GM19324 (cell line): ENCODE results near the gene AP3B1.

Experiments
- ATAC-seq: cut with Tn5 transposase; IDR thresholded peaks from one replicate; pipeline ENCODE4 v1.9.1; 2021; ENCODE audit warnings: mild to moderate bottlenecking, moderate library complexity; ENCODE audit not compliant: unreplicated experiment, low FRiP score

AP3B1 gene

DNA sequence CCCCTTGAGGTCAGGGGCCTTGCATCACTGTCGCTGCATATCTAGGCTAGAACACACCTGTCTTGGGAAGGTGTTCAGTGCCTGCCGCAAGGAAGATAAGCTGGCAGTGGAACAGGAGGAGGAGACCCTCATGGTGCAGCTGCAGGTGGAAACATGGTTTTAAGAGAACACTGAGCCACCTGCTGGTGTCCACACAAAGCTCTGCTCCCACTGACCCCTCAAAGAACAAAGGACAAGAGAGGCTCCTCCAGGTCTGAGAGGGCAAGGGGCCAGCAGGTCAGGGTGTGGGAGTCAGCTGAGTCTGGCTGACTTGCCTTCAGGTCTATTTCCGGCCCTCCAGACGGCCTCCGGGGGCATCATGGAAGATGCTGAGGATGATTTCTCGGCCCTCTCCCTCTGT, 308.2 kb downstream of the AP3B1 start:
- ATAC-seq: no peak

DNA sequence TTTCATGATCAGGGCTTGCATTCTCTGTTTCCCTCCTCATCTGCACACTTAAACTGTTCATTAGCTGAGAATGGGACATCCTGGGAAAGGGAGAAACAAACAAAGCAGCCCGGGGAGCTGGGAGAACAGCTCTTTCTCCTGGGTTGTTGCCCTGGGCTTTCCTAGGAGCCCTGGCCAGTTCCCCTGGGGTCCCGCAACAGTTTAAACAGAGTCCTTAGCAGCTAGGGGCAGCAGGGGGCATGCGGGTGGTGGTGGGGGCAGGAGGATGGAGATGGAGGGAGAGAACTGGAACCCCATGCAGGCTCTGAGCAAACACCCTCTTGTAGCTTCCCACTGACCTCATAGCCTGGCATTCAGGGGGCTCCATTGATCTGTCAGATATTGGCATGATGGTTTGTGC, 309.3 kb downstream of the AP3B1 start:
- no peak for ATAC-seq

DNA sequence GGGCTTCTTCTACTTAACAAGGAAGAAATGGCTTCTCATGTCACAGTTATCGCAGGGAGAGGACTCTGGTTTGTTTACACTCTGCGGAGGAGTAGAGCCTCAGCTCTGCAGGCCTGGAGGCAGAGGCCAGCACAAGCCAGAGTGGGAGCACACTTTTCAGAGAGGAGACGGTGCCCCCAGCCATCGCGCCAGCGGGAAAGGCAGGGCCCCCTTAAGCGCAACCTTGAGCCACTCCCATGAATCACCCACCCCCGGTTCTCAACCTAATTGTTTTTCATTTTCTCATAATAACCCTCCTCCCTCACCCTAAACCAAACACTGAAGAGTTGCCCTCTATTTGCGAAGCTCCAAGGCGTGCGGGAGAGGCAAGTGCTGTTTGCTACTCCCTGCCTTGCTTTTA, 309.9 kb downstream of the AP3B1 start:
- ATAC-seq: no peak

DNA sequence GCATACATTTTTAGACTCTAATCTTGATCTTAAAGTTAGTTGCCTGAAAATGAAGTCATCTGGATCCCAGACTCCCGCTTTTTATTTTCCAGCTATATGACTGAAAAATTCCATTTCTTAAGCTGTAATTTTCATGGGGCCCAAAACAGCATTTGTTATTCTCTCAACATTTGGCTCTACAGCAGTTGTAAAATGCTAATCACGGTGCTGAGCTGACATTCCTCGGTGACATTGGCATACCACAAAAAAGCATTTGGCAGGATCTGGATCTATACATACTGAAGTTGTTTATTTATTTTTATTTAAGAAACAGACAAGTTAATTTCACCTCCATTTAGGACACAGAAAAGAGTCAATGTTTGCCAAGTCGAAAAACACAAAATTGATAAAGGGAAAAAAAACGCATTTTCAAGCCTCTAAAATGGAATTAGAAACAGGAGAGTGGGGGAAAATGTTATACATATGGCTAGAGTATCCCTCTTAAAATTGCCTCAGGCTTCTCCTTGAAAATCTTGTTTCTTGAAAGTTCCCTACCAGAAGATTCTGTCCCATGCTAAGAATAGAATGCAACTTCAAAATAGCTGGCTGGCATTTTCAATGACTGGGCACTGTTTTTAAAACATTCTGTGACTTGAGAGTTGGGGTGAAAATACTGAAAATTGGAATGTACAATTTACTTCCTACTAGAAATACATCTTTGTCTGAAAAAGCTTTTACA, 310.9 kb downstream of the AP3B1 start:
- ATAC-seq: no peak

DNA sequence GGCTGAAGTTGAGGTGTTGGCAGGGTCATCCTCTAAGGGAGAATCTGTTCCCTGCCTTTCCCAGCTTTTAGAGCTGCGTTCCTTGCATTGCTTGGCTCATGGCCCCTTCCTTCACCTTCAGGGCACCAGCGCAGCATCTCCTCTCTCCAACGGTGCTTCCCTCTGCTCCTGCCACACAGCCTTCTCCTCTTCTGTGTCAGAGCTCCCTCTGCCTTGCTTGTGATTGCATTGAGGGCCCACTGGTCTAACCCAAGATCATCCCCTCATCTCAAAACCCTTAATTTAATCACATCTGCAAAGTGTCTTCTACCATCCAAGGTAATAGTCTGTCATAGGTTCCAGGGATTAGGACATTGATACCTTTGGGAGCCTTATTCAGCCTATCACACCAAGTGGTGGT, 312.7 kb downstream of the AP3B1 start:
- ATAC-seq: no peak

DNA sequence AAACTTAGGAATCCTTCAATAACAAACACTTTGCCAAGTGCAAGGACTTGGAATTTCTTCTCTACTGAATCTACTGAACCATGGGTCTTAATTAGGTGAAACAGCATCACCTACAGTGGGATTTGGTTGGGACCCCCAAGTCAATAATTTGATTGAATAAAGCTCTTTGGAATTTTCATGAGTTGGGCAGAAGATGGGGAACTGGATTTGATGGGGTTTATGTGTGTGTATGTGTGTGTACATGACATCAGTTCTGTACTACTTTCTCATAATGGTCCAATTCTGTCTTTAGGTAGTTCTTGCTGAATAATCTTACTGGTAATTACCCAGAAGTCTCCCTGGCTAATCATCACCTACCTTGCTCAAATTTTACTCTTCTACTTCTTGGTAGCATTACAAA, 319.9 kb downstream of the AP3B1 start:
- ATAC-seq: no peak

DNA sequence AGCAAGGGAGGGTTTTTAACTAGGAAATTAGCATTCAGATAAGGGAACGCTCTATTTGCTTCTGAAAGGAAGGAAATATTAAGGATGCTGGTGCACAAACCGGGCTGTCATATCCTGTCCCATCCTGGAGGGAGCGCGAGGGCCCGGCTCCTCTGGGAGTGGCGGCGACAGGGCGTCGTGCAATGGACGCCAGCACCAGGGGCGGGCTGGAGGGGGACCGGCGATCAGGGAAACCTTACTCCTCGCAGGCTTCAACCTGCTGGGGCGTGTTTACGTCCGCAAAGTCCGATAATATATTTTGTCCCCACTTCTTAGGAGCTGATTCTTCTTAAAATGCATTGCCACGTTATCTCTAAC, 321.3 kb downstream of the AP3B1 start:
- ATAC-seq: no peak

DNA sequence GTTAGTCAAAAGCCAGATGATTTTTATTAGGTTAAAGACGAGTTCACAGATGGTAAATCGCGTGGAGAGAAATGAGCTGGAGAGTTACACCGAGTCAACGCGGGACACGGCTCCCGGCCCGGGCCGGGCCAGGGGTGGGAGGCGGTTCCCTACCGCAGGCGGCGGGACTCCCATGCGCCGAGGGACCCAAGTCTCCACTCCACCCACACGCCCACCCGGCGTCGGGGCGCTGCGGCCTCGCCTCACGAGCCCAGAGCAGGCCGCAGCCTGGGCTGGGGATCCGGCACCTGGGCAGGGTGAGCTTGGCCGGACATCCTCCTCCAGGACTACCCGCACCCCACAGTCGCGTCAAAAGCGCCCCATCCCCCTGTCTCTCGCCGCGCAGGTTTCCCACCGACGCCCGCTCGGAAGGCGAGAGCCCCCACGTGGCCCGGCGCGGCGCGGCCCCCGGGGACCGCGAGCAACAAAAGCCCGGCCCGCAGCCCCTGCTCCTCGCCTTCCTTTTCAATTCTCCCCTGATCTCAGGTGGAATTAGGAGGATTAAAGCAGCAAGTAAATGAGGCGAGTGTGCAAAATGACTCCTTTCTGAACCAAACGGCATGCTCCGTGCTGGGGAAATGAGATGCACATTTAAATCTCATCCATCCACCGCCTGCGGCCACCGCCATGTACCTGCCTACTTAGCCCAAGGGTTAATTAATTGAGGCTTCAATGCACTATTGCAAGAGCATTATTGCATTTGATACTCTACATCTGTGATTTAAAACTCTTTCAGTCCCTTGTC, 321.8 kb downstream of the AP3B1 start:
- ATAC-seq: peak; percentile 69

DNA sequence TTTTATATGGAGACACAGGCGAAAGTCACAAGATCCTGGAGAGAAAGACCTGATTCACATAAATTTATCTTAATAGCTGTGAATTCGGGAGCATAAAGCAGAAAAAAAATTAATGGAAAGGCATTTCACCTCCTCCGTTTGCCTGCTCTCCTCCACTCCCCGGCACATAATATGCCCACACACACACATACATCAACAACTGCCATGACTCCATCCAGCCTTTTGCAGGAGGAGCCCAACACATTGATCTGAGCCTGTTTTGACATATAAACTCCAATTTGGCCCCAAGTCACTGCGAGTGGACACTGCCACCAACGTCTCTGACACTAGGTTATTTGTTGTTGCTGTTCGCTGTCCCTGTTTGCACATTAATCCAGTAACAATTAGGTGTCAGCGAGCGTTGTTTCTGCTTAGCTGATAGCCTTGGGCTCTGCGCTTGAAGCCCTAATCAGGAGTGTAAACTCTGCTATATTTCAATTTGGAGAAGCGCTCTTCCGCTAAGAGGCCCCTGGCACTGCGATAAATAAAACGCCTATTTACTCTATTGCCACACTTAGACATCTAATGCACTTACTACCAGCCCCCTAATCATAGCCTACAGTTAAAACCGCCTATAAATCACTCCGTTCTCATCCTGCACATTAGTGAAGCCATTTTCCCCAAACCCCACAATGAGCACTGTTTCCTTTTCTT, 322.6 kb downstream of the AP3B1 start:
- ATAC-seq: no peak

DNA sequence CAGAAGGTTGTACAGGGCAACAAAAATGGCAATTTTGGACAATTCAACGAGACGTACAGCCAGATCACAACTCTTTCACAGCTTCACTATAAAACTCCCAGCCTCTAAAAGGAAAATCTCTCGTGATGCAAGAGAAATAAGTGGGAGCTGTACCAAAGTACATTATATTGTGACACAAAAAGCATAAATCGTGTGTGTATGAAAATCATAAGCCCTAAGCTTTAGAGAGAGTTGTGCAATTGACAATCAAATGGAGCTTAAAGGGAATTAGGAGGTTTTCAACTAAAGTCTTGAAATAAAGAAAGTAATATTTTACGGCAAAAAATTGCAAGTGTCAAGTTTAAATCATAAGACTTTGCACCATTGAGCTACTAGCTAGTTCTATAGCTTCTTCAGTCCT, 323.6 kb downstream of the AP3B1 start:
- ATAC-seq: no peak

DNA sequence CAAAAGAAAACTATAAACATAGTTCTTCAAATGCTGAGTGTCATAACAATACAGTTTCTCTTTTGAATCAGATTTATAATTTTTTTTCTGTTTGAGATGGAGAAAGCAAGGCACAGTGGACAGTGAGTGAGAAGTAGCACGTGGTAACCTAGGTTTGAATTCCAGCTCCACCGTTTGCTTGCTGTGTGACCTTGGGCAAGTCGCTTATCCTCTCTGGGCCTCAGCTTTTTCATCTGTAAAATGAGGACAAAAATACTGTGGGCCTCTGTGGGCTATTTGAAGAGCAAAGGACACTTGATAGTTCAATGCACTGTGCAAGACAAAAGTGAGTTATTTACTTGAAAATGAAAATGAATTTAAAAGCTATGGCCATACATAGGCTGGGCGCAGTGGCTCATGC, 330.7 kb downstream of the AP3B1 start:
- no peak for ATAC-seq

DNA sequence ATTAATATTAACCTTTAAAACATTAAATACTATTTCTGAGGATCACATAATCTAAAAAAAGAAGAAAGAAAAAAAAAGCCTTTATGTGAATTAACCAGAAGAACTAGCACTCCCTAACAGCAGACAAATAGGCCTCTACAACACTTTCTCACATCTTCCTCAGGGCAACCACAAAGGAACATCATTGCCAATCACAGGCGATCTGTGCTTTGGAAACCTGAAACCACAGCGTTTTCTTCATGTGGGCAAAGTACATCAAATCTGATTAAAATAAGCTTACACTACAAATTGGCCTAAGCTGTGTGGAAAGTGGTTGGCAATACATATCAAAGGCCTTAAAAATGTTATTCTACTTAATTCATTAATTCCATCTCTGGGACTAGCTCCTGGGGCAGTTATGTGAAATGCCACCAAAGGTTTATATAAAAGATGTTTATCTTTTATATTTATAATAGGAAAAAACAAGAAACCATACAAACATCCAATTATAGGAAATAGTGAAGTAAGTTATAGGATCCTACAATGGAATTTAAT, 333.6 kb downstream of the AP3B1 start:
- no peak for ATAC-seq

DNA sequence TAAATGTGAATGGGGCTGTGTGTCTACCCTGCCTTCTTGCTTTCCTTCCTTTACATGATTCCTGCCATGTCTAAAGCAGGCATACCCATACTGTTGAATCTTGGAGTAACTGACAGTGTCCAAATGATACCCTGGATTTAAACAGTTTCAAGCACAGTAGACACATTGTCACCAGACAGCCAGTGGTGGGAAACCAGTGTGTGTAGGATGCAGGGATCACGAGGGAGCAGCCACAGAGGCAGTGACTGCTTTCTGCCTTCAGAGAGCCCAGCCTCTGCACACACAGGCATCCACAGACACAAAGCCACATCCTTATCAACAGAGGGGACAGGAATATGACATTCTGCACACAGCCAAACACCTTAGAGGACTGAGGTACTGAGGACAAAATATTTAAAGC, 334.2 kb downstream of the AP3B1 start:
- ATAC-seq: no peak

DNA sequence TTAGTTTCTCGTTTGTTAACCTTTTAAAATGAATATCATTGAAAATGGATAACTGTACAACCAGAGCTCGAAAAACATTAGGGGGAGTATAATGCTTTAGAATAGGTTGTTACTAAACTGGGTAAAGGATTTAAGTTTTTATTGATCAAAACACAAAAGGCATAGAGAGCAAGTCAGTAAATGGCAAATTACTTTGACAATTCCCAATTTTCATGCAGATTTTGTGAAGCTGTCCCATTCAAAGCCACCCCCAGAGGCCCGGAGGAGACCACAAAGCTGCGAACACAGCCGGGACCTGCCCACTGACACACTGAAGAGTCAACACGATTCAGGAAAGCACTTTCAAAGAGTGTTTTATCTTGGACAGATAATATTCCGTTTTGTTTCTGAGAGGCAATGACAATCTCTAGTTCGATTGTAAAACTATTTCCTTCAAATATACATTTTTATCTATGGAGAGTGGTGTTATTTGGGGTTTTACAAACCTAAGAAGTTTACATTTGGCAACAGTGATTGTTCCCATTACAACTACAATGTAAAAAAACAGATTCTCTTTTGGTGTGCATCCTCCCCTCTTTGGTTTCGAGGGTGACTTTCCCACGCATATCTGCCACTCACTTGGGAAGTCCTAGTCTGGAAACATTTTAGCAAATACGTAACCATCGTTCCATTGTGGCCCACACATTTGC, 335.7 kb downstream of the AP3B1 start:
- ATAC-seq: no peak

DNA sequence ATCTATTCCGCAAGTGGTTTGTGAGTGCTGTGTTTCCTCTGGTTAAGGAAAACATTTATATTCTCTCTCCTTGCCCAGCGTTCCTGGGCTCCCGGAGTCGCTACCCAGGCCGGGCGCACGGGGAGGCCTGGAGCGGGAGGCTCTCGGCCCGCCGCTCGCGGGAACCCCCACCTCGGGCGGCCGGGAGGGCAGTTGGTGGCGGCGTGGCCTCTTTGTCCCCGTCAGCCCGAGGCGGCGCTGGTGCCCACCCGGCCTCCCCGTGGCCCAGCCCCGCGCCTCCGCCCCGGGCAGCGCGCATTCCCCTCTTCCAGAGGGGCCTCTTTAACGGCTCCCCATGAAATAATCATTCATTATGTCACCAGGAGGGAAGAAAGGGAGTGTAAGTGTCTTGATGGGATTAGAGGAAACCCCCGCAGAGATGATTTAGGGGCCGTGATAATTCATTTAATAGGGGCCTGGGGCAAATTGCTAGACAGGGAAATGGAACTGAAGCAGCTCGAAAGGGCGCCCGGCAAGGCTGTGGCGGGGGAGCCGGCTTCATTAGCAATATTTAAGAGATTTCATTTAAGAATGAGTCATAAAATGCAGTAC, 336.5 kb downstream of the AP3B1 start:
- ATAC-seq: no peak

DNA sequence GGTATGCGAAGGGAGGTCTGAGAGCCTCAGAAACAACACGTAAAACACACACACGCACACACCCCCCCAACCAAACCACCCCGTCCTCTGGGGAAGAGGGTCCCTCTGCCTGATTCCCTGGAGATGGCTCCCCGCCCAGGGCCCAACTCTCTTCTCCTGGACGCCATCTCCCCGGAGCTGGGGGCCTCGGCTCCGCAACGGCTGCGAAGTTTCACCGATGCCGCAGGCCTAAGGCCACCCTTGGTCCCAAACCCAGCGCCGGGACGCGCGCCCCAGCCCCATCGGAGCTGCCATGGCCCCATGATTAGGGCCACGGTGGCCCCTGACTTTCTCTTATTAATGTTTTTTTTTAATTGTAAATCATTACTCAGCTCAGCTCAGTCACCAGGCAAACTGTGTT, 337.0 kb downstream of the AP3B1 start:
- no peak for ATAC-seq

DNA sequence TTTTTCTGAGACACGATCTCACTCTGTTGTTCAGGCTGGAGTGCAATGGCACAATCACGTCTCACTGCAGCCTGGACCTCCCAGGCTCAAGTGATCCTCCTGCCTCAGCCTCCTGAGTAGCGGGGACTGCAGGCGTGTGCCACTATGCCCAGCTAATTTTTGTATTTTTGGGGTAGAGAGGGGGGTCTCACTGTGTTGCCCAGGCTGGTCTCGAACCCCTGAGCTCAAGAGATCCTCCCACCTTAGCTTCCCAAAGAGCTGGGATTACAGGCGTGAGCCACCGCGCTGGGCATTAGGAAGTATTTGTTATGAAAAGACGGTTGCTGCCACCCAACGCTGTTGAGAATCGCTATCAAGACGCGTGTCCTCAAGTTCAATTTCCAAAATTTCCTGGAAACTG, 337.4 kb downstream of the AP3B1 start:
- no peak for ATAC-seq

DNA sequence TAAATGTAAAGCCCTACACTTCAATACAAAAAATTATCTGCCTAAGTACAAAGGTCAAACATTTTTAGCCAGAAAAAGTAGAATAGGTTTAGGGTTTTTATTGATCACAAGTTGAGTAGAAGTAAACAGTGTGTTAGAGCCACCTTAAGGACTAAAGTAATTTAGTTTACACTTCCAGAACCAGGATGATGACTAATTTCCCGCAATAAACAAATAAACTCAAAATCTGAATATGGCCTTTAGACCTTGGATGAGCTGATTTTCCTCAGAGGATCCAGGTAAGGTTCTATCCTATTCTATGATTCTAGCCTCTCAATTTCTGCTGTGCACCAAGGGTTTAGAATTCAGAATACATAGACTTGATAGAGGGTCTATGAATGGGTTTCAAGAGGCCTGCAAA, 338.9 kb downstream of the AP3B1 start:
- no peak for ATAC-seq

DNA sequence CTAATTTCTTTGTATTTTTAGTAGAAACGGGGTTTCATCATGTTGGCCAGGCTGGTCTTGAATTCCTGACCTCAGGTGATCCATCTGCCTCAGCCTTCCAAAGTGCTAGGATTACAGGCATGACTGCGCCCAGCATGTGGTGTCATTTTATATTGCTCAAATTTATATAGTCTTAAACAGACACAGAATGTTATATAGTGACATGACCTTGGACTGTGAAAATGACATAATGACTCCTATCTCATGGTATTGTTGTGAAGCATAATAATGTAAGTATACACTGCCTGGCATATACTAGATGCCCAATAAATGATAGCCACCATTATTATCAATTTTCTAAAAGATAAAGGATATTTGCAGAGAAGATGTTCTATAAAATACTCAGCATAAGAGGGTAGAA, 341.1 kb downstream of the AP3B1 start:
- ATAC-seq: no peak

DNA sequence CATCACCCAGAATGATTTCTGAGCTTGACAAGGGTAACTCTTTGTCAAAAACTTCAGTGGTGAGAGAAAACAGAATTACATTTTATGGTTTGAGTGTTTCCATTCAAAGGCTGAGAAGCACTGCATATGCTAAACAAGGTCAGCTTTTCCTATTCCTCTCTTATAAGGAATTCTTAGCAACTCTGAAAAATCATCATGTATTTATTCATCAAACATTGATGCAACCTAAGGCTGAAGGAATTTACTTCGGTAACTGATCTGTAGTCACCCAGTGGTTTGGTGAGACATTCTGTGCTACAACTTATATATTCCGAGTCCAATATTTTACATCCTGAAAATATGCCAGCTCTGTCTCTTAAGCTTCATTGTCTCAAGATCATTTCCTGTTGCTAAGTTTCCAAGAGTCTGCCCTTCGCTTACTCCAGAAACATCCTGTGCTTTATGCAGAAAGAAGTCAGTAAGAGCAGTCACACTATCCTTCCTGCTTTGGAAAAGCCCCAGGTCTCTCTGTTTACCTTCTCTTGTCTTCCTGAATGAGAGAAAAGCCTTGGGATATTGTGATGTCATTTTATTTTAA, 341.8 kb downstream of the AP3B1 start:
- no peak for ATAC-seq
